GM23338 (cell line): ENCODE data around the gene DPH7.

Experiments
- CREB1 ChIP-seq: fragments of 250-450 bp; sonication (Bioruptor Pico); IDR thresholded peaks from 2 replicates; pipeline ENCODE4 v1.5.0; 2020; ENCODE audit warnings: low read depth, mild to moderate bottlenecking, moderate library complexity
- EZH2 ChIP-seq: fragments of 200-600 bp; sonication (generic); IDR thresholded peaks from one replicate; pipeline ENCODE4 v1.8.0; 2017; ENCODE audit warnings: antibody characterized with exemption, mild to moderate bottlenecking, low read depth; ENCODE audit not compliant: unreplicated experiment
- EZH2phosphoT487 ChIP-seq: fragments of 200-600 bp; sonication (generic); IDR thresholded peaks from one replicate; pipeline ENCODE4 v1.8.1; 2018; ENCODE audit warnings: antibody characterized with exemption; ENCODE audit not compliant: unreplicated experiment
- POLR2AphosphoS5 ChIP-seq: IDR thresholded peaks from 2 replicates; pipeline ENCODE4 v1.6.1; 2016; ENCODE audit warnings: antibody characterized with exemption, low read depth
- ZNF331 ChIP-seq: fragments of 250-450 bp; sonication (Bioruptor Pico); IDR thresholded peaks from 2 replicates; pipeline ENCODE4 v1.5.0; 2020; ENCODE audit warnings: low read depth, mild to moderate bottlenecking, moderate library complexity
- TF ChIP-seq, protein P1 (sequence below), 2 experiments: fragments of 200-600 bp in 1 of 2; sonication (generic) in 1 of 2; conservative IDR thresholded peaks; 2 replicates each; pipeline versions ENCODE4 v1.5.1 to v1.6.1; 2016 to 2017; ENCODE audit warnings: antibody characterized with exemption in 2 of 2, low read depth in 2 of 2, mild to moderate bottlenecking in 2 of 2, moderate library complexity in 1 of 2
- TF ChIP-seq, protein P2 (sequence below): IDR thresholded peaks from one replicate; pipeline ENCODE4 v1.6.1; 2018; ENCODE audit warnings: antibody characterized with exemption; ENCODE audit not compliant: unreplicated experiment

DNA sequence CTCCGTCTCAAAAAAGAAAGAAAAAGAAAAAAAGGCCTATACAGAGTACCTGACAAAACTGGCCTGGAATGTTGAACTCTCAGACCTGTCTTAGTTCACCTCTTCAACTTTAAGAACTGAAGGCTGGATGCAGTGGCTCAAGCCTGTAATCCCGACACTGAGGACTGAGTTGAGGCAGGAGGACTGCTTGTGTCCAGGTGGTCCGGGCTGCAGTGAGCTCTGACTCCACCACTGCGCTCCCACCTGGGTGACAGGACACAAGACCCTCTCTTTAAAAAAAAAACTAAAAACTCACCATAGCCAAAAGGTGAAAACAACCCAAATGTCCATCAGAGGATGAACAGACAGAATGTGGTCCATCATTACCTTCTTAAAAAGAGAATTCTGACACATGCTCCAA lies 20.6 kb downstream of the DPH7 start:
- TF ChIP-seq, protein P1, sequence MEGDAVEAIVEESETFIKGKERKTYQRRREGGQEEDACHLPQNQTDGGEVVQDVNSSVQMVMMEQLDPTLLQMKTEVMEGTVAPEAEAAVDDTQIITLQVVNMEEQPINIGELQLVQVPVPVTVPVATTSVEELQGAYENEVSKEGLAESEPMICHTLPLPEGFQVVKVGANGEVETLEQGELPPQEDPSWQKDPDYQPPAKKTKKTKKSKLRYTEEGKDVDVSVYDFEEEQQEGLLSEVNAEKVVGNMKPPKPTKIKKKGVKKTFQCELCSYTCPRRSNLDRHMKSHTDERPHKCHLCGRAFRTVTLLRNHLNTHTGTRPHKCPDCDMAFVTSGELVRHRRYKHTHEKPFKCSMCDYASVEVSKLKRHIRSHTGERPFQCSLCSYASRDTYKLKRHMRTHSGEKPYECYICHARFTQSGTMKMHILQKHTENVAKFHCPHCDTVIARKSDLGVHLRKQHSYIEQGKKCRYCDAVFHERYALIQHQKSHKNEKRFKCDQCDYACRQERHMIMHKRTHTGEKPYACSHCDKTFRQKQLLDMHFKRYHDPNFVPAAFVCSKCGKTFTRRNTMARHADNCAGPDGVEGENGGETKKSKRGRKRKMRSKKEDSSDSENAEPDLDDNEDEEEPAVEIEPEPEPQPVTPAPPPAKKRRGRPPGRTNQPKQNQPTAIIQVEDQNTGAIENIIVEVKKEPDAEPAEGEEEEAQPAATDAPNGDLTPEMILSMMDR (conservative IDR thresholded peaks at IDR 0.05; ENCODE audit: low read depth in 2 of 2): no peak
- TF ChIP-seq POLR2AphosphoS5 (no peak), EZH2phosphoT487 (no peak), EZH2 (no peak), CREB1 (CRISPR knock-in tag) (no peak), ZNF331 (no peak)
- TF ChIP-seq, protein P2, sequence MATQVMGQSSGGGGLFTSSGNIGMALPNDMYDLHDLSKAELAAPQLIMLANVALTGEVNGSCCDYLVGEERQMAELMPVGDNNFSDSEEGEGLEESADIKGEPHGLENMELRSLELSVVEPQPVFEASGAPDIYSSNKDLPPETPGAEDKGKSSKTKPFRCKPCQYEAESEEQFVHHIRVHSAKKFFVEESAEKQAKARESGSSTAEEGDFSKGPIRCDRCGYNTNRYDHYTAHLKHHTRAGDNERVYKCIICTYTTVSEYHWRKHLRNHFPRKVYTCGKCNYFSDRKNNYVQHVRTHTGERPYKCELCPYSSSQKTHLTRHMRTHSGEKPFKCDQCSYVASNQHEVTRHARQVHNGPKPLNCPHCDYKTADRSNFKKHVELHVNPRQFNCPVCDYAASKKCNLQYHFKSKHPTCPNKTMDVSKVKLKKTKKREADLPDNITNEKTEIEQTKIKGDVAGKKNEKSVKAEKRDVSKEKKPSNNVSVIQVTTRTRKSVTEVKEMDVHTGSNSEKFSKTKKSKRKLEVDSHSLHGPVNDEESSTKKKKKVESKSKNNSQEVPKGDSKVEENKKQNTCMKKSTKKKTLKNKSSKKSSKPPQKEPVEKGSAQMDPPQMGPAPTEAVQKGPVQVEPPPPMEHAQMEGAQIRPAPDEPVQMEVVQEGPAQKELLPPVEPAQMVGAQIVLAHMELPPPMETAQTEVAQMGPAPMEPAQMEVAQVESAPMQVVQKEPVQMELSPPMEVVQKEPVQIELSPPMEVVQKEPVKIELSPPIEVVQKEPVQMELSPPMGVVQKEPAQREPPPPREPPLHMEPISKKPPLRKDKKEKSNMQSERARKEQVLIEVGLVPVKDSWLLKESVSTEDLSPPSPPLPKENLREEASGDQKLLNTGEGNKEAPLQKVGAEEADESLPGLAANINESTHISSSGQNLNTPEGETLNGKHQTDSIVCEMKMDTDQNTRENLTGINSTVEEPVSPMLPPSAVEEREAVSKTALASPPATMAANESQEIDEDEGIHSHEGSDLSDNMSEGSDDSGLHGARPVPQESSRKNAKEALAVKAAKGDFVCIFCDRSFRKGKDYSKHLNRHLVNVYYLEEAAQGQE: no peak
